ENCODE data around the gene SIMC1. TPM values are rescaled to one million over a fixed set of nuclear protein-coding genes. Genes with fewer than 3 reads are reported as not detected.

Gene SIMC1
- polyA plus RNA-seq, 1 of the 3 experiments (the other 2 are of a cell fraction) = 12.4 TPM

GRCh38 chr5:176391479-176391878 lies 153.3 kb downstream of the SIMC1 start:
- no peak overlapping the region for H3K9ac ChIP-seq
- no peak overlapping the region for H3K27ac ChIP-seq (ENCODE audit: low read depth in 2 of 2, low read length in 1 of 2)
- H3K9me2 ChIP-seq = no peaks in the 10 kb centered on the region
- TF ChIP-seq TCF12 (IDR thresholded peaks at IDR 0.05) (no peak), FOXJ3 (CRISPR knock-in tag; IDR thresholded peaks at IDR 0.05) (no peak), TAF1 (IDR thresholded peaks at IDR 0.05; ENCODE audit: borderline replicate concordance, low read depth, low read length) (no peak), MEF2A (IDR thresholded peaks at IDR 0.05; ENCODE audit: borderline replicate concordance, low read depth) (no peak), FOXM1 (IDR thresholded peaks at IDR 0.05; ENCODE audit: low read depth) (no peak), RXRA (IDR thresholded peaks at IDR 0.05; ENCODE audit: borderline replicate concordance, low read depth) (no peak), RAD21 (IDR thresholded peaks at IDR 0.05; ENCODE audit: low read length) (no peak), GABPA (IDR thresholded peaks at IDR 0.05; ENCODE audit: low read depth) (no peak), NRF1 (IDR thresholded peaks at IDR 0.05; ENCODE audit: low read depth, low read length) (no peak), YY1 (IDR thresholded peaks at IDR 0.05; ENCODE audit: low read depth) (no peak), GATA2 (CRISPR knock-in tag; IDR thresholded peaks at IDR 0.05) (no peak), RFX5 (IDR thresholded peaks at IDR 0.05; ENCODE audit: low read length) (no peak), FOSL2 (IDR thresholded peaks at IDR 0.05; ENCODE audit: borderline replicate concordance, low read depth) (no peak), TEAD4 (IDR thresholded peaks at IDR 0.05; ENCODE audit: borderline replicate concordance, insufficient read depth) (no peak)
- TF ChIP-seq, protein P1, sequence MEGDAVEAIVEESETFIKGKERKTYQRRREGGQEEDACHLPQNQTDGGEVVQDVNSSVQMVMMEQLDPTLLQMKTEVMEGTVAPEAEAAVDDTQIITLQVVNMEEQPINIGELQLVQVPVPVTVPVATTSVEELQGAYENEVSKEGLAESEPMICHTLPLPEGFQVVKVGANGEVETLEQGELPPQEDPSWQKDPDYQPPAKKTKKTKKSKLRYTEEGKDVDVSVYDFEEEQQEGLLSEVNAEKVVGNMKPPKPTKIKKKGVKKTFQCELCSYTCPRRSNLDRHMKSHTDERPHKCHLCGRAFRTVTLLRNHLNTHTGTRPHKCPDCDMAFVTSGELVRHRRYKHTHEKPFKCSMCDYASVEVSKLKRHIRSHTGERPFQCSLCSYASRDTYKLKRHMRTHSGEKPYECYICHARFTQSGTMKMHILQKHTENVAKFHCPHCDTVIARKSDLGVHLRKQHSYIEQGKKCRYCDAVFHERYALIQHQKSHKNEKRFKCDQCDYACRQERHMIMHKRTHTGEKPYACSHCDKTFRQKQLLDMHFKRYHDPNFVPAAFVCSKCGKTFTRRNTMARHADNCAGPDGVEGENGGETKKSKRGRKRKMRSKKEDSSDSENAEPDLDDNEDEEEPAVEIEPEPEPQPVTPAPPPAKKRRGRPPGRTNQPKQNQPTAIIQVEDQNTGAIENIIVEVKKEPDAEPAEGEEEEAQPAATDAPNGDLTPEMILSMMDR (IDR thresholded peaks at IDR 0.05) = no peak
- TF ChIP-seq, protein P2, sequence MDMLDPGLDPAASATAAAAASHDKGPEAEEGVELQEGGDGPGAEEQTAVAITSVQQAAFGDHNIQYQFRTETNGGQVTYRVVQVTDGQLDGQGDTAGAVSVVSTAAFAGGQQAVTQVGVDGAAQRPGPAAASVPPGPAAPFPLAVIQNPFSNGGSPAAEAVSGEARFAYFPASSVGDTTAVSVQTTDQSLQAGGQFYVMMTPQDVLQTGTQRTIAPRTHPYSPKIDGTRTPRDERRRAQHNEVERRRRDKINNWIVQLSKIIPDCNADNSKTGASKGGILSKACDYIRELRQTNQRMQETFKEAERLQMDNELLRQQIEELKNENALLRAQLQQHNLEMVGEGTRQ (IDR thresholded peaks at IDR 0.05; ENCODE audit: borderline replicate concordance, low read depth, low read length) = no peak
- TF ChIP-seq, protein P3, sequence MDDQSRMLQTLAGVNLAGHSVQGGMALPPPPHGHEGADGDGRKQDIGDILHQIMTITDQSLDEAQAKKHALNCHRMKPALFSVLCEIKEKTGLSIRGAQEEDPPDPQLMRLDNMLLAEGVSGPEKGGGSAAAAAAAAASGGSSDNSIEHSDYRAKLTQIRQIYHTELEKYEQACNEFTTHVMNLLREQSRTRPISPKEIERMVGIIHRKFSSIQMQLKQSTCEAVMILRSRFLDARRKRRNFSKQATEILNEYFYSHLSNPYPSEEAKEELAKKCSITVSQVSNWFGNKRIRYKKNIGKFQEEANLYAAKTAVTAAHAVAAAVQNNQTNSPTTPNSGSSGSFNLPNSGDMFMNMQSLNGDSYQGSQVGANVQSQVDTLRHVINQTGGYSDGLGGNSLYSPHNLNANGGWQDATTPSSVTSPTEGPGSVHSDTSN (IDR thresholded peaks at IDR 0.05) = no peak
- no peak overlapping the region for H3K4me3 ChIP-seq (ENCODE audit: low read depth in 2 of 2, low read length in 1 of 2)
- peaks cover 36% of the 10 kb centered on the region for H3K79me2 ChIP-seq (ENCODE audit: insufficient read depth)
- H3K4me1 ChIP-seq (ENCODE audit: control insufficient read depth in 1 of 2, insufficient read depth in 2 of 2, low read depth in 1 of 2, low read length in 1 of 2) = peaks cover 0 to 9% of the 10 kb centered on the region in 2 experiments; a peak in 2 of 4 replicates
- no peak overlapping the region for H3K4me2 ChIP-seq
- no peaks in the 10 kb centered on the region for H3K9me3 ChIP-seq
- H4K20me1 ChIP-seq (ENCODE audit: insufficient read depth) = no peaks in the 10 kb centered on the region
- H3K36me3 ChIP-seq (replicated peaks in 1 of 2; ENCODE audit: control insufficient read depth in 1 of 2, insufficient read depth in 2 of 2, low read length in 1 of 2) = peaks cover 5 to 13% of the 10 kb centered on the region in 2 experiments
- H3K27me3 ChIP-seq (ENCODE audit: insufficient read depth) = no peaks in the 10 kb centered on the region
- no peak for DNase-seq
- H3F3A ChIP-seq (replicated peaks; ENCODE audit: insufficient read depth) = peaks cover 6% of the 10 kb centered on the region
- H2AFZ ChIP-seq (ENCODE audit: low read depth) = no peak overlapping the region
- CTCF ChIA-PET = interaction anchor here (1.5 kb wide), 1 partner anchor 30 kb away, joined by 3 read pairs; the partner anchor contains the start of gene KIAA1191
- POLR2A ChIA-PET = interaction anchor here (1.5 kb wide), 1 partner anchor 14 kb away, joined by 6 read pairs; no protein-coding TSS in a partner anchor
- WGBS (ENCODE audit: low lambda C conversion rate) = 99% methylated on average over 4 of the region's 4 CpGs

Data from SK-N-SH (cell line).